Lung (tissue), 12 donors: ENCODE data around the gene LCA5L. TPM values are rescaled to one million over a fixed set of nuclear protein-coding genes. Genes with fewer than 3 reads are reported as not detected.
A peak's percentile ranks its signal among the peaks of the same experiment; 100 is the strongest.
"Not testable (repeated sequence)": the region's sequence is repeated elsewhere in the genome, so short reads cannot be mapped to it uniquely, and the experiment has no call there.

Experiments used
- ATAC-seq: fragments of 200-7000 bp; cut with Tn5 transposase; one replicate; pipeline ENCODE4 v1.9.1; 2020; ENCODE audit warnings: moderate number of reproducible peaks; ENCODE audit not compliant: insufficient read depth, low FRiP score
- DNase-seq, 3 donors: peaks; one replicate each; pipeline ENCODE4 v3.0.0-alpha.2; 2013 to 2017
- H3K27ac ChIP-seq, 2 donors: one replicate each; pipeline ENCODE4 v1.5.1; 2013; ENCODE audit warnings: mild to moderate bottlenecking in 2 of 2, moderate library complexity in 2 of 2, control low read depth in 1 of 2, inconsistent platforms in 1 of 2, low read depth in 1 of 2, low read length in 1 of 2
- H3K27me3 ChIP-seq, 3 donors: one replicate each; pipeline ENCODE4 v1.5.1; 2013; ENCODE audit warnings: low read length in 2 of 3; ENCODE audit not compliant: control insufficient read depth in 3 of 3, insufficient read depth in 3 of 3
- H3K36me3 ChIP-seq, 4 donors: one replicate each; pipeline ENCODE4 v1.5.1; 2013; ENCODE audit warnings: low read length in 4 of 4, mild to moderate bottlenecking in 1 of 4, moderate library complexity in 1 of 4; ENCODE audit not compliant: control insufficient read depth in 4 of 4, insufficient read depth in 4 of 4
- H3K4me1 ChIP-seq, 5 donors: one replicate each; pipeline ENCODE4 v1.5.1; 2013; ENCODE audit warnings: low read length in 5 of 5, mild to moderate bottlenecking in 2 of 5, moderate library complexity in 1 of 5; ENCODE audit not compliant: control insufficient read depth in 5 of 5, insufficient read depth in 5 of 5
- H3K4me3 ChIP-seq: one replicate; pipeline ENCODE4 v1.5.1; 2013; ENCODE audit warnings: mild to moderate bottlenecking, control low read depth, moderate library complexity
- H3K9ac ChIP-seq, 2 donors: one replicate each; pipeline ENCODE4 v1.5.1; 2013; ENCODE audit warnings: low read length in 2 of 2, control low read depth in 1 of 2; ENCODE audit not compliant: insufficient read depth in 1 of 2
- H3K9me3 ChIP-seq, 4 donors: one replicate each; pipeline ENCODE4 v1.5.1; 2013; ENCODE audit warnings: low read length in 3 of 4, mild to moderate bottlenecking in 1 of 4, moderate library complexity in 1 of 4; ENCODE audit not compliant: control insufficient read depth in 4 of 4, insufficient read depth in 3 of 4
- WGBS, 2 donors: extraction: QIAGEN DNeasy Blood & Tissue Kit; methylation state at CpG; one replicate each; pipeline ENCODE4 v1.1.7; 2013; 5-methylcytosine and 5-hydroxymethylcytosine counted together
- polyA plus RNA-seq, 2 donors: library from polyadenylated mRNA; stranded (reverse); fragments of 200-250 nt; gene quantifications; one replicate each; pipeline ENCODE4 v1.2.1, GENCODE V29; 2013
- total RNA-seq, 2 donors: library from RNA; depleted of rRNA in 1 of 2; stranded (reverse); fragments of >200 nt in 1 of 2; gene quantifications; one replicate each; pipeline ENCODE4 v1.2.1, GENCODE V29; 2014 to 2021
- TF ChIP-seq, protein P1 (sequence below): IDR thresholded peaks from 2 replicates; pipeline ENCODE4 v1.5.1; 2012; ENCODE audit warnings: mild to moderate bottlenecking; ENCODE audit errors: control extremely low read depth, extremely low read depth
- donor health status: control.
- donor health status: control.
- donor health status: Bipolar disorder and iron deficiency.
- donor health status: healthy.
- donor health status: DM: yes; HTN: yes; CAD: no.

Gene LCA5L
- total and polyA plus RNA-seq, 4 donors = 2.4 to 6.5 (median 3.7) TPM

- Histone ChIP-seq H3K9ac (no peak overlapping the region), H3K4me3 (no peak overlapping the region), H3K4me1 (peaks cover 0 to 1% (median 0%) of the 10 kb centered on the region in 5 donors), H3K36me3 (peaks cover 0 to 2% (median 0%) of the 10 kb centered on the region in 4 donors), H3K9me3 (no peaks in the 10 kb centered on the region), H3K27ac (no peak overlapping the region), H3K27me3 (no peaks in the 10 kb centered on the region)
- WGBS, 2 donors = 44 to 75% methylated on average over 2 of the region's 2 CpGs
- no peak for DNase-seq
- ATAC-seq = no peak
- TF ChIP-seq, protein P1, sequence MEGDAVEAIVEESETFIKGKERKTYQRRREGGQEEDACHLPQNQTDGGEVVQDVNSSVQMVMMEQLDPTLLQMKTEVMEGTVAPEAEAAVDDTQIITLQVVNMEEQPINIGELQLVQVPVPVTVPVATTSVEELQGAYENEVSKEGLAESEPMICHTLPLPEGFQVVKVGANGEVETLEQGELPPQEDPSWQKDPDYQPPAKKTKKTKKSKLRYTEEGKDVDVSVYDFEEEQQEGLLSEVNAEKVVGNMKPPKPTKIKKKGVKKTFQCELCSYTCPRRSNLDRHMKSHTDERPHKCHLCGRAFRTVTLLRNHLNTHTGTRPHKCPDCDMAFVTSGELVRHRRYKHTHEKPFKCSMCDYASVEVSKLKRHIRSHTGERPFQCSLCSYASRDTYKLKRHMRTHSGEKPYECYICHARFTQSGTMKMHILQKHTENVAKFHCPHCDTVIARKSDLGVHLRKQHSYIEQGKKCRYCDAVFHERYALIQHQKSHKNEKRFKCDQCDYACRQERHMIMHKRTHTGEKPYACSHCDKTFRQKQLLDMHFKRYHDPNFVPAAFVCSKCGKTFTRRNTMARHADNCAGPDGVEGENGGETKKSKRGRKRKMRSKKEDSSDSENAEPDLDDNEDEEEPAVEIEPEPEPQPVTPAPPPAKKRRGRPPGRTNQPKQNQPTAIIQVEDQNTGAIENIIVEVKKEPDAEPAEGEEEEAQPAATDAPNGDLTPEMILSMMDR = no peak
Observed at GRCh38 chr21:39429445-39429844, 16.1 kb downstream of the LCA5L start.

DNA sequence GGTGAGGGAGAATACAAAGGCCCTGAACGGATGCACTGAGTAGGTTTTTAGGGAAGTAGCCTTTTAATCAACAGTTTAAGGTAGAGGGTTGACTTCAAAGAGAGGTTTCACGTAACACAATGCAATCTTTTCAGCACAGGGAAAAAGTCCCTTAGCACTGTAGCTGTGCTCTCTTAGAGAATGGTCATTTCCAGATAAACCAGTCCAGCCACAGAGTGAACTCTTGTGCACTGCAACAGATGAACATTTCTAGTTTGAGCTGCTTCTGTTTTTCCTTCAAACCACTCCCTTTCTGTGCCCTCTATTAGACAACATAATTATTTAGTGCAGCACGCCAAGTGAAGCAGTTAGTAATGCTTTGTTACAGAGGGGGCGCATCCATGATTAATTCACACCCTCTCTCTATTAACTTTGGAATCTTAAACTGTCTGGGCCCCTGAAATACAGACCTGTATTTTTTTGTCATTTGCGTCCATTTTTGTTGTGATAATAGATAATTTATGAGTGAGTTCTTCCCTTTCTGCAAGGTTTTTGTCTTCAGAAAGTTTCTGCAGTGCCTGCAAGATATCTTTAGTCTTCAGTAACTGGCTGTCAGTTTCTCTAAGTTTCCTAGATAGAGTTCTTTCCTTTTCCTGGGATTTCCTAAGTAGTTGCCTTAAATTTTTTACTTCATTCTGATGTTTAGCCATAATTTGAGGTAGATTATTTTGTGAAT, 22.9 kb downstream of the LCA5L start:
- peaks cover 0 to 7% (median 0%) of the 10 kb centered on the region in 5 donors for H3K4me1 ChIP-seq
- no peak overlapping the region for H3K9ac ChIP-seq
- H3K4me3 ChIP-seq = no peak overlapping the region
- ATAC-seq (no peak), DNase-seq (peak in 2 of 3 donors; percentile 39 to 69)
- peaks cover 0 to 2% (median 0%) of the 10 kb centered on the region in 4 donors for H3K36me3 ChIP-seq
- no peaks in the 10 kb centered on the region for H3K27me3 ChIP-seq
- no peak overlapping the region for H3K27ac ChIP-seq
- TF ChIP-seq, protein P1 = no peak
- WGBS, 2 donors = 74 to 76% methylated on average over 5 of the region's 5 CpGs
- H3K9me3 ChIP-seq = no peaks in the 10 kb centered on the region

DNA sequence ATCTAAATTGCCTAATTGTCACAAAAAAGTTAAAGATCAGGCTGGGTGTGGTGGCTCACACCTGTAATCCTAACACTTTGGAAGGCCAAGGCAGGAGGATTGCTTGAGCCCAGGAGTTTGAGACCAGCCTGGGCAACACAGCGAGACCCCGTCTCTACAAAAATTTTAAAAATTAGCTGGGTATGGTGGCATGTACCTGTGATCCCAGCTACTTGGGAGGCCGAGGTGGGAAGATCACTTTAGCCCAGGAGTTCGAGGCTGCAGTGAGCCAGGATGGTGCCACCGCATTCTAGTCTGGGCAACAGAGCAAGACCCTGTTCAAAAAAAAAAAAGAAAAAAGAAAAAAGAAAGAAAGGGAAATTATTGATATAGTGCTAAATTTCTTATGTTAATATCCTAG, 26.4 kb downstream of the LCA5L start:
- not testable (repeated sequence) for H3K36me3 ChIP-seq, H3K27ac ChIP-seq, H3K4me1 ChIP-seq, H3K9me3 ChIP-seq, DNase-seq, H3K4me3 ChIP-seq, H3K9ac ChIP-seq, ATAC-seq, H3K27me3 ChIP-seq
- WGBS, 2 donors = 96 to 98% methylated on average over 5 of the region's 5 CpGs

GRCh38 chr21:39406065-39406464, 39.5 kb downstream of the LCA5L start:
- Histone ChIP-seq H3K27ac (no peak overlapping the region), H3K4me3 (no peak overlapping the region), H3K27me3 (no peaks in the 10 kb centered on the region), H3K9me3 (peaks cover 0 to 5% (median 1%) of the 10 kb centered on the region in 4 donors), H3K4me1 (no peaks in the 10 kb centered on the region), H3K9ac (no peak overlapping the region), H3K36me3 (peaks cover 0 to 16% (median 11%) of the 10 kb centered on the region in 4 donors)
- WGBS, 2 donors = 98 to 100% methylated on average over 2 of the region's 2 CpGs
- TF ChIP-seq, protein P1 = no peak
- DNase-seq (no peak), ATAC-seq (no peak)
